Kidney (tissue), 14 donors: ENCODE measurements around the gene CPSF2. TPM values are rescaled to one million over a fixed set of nuclear protein-coding genes. Genes with fewer than 3 reads are reported as not detected.

Source experiments
- DNase-seq, 5 donors: peaks; one replicate each; pipeline ENCODE4 v3.0.0-alpha.2; 2013 to 2020
- FAIRE-seq: peaks from 2 replicates; lab custom pipeline; 2012; peaks lifted over from hg19 to GRCh38; lab: Jason Lieb, UNC
- H3K27ac ChIP-seq, 2 donors: one replicate each; pipeline ENCODE4 v1.7.0; 2013; ENCODE audit warnings: low read depth in 2 of 2, low read length in 2 of 2, inconsistent platforms in 1 of 2
- H3K27me3 ChIP-seq: one replicate; pipeline ENCODE4 v1.7.1; 2013; ENCODE audit warnings: low read length, inconsistent platforms; ENCODE audit not compliant: control insufficient read depth, insufficient read depth
- H3K36me3 ChIP-seq, 3 donors: one replicate each; pipeline versions ENCODE4 v1.7.0 to v1.7.1; 2013; ENCODE audit warnings: low read length in 3 of 3, control low read depth in 1 of 3, inconsistent platforms in 1 of 3; ENCODE audit not compliant: insufficient read depth in 3 of 3, control insufficient read depth in 2 of 3
- H3K4me1 ChIP-seq, 3 donors: one replicate each; pipeline versions ENCODE4 v1.7.0 to v1.7.1; 2013; ENCODE audit warnings: low read length in 3 of 3, inconsistent platforms in 1 of 3, low read depth in 1 of 3; ENCODE audit not compliant: control insufficient read depth in 2 of 3, insufficient read depth in 2 of 3
- H3K4me3 ChIP-seq, 3 donors: one replicate each; pipeline versions ENCODE4 v1.7.0 to v1.8.1; 2013; ENCODE audit warnings: low read length in 3 of 3, control low read depth in 1 of 3, inconsistent platforms in 1 of 3
- H3K9ac ChIP-seq, 3 donors: one replicate each; pipeline versions ENCODE4 v1.7.0 to v1.7.1; 2013; ENCODE audit warnings: low read length in 3 of 3, control low read depth in 1 of 3, inconsistent platforms in 1 of 3
- H3K9me3 ChIP-seq, 3 donors: one replicate each; pipeline versions ENCODE4 v1.7.0 to v1.7.1; 2013; ENCODE audit warnings: low read length in 3 of 3, control low read depth in 1 of 3, inconsistent platforms in 1 of 3; ENCODE audit not compliant: control insufficient read depth in 2 of 3, insufficient read depth in 1 of 3
- CTCF ChIP-seq: IDR thresholded peaks from 3 replicates; pipeline ENCODE4 v1.5.1; 2012; ENCODE audit warnings: mild to moderate bottlenecking, moderate library complexity, borderline replicate concordance; ENCODE audit not compliant: insufficient read depth; ENCODE audit errors: extremely low read depth
- intact Hi-C: fragments of 100-400 bp; cut with DNase I; formaldehyde crosslinking; loops from one replicate; pipeline ENCODE4 v1.11.1; 2022
- polyA plus RNA-seq: library from polyadenylated mRNA; stranded (reverse); fragments of 350-450 nt; fragmentation: Illumina TruSeq; extraction: RNeasy Lipid Tissue Mini Kit (QIAGEN cat#74804); gene quantifications from one replicate; pipeline ENCODE4 v1.2.3, GENCODE V29; 2014; ENCODE audit warnings: low read depth, low replicate concordance; ENCODE audit not compliant: insufficient read depth
- total RNA-seq: library from RNA; stranded (reverse); fragmentation: NEBNext Ultra II Directional; extraction: Animal tissue kit (Norgen Biotek cat#: 25700); gene quantifications from one replicate; pipeline ENCODE4 v1.2.1, GENCODE V29; 2021
- donor health status: control.
- donor health status: control.
- donor health status: control.
- donor health status: control.
- donor health status: control.
- donor health status: DM: yes; HTN: yes; CAD: no.
- donor health status: Normal renal cell carcinoma (clear cell type).

The CPSF2 gene
- total and polyA plus RNA-seq, 2 donors from 2014 or later: 12.3 to 51.6 TPM

DNA sequence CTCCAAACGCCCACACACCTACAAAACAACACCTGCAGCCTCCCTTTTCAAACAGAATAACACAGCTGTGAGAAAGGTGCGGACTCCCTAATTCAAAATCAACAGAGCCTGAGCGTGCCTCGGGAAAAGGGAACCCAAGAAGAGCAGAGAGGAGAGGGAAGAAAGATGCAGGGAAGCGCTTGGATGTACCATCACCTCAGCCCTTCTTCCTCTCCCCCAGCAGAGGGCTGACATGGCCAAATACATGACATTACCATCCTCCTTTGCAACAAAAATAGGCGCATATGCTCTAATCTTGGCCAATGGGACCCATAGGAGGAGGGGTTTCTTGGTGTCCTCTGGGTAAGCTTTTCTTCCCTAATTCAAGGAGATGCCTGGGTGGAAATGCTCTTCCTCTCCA is 78.0 kb downstream of the CPSF2 start:
- no peak for FAIRE-seq
- no peak for TF ChIP-seq CTCF
- Histone ChIP-seq H3K9ac (no peak overlapping the region), H3K27me3 (no peaks in the 10 kb centered on the region), H3K4me3 (no peak overlapping the region), H3K4me1 (no peaks in the 10 kb centered on the region), H3K36me3 (no peaks in the 10 kb centered on the region), H3K27ac (no peak overlapping the region), H3K9me3 (no peaks in the 10 kb centered on the region)
- no peak for DNase-seq
- intact Hi-C loops: no loop called here

DNA sequence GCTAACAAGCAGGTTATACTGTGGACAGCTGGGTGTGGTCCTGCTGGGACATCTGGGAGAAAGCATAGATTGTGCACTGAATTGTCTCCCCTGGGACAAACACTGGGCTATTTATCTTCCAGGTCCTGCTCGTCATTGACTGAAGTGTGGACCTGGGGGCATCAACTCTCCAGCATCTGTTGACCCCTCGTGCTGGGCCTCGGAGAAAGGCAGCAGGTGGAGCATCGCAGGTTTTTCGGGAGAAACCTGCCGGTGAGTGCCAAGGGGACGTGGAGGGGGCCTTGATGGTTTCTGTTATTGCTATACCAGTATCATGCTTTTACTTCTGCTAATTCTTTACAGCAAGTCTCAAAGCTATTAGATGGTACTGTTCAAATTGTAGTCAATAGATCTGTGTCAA is 81.3 kb downstream of the CPSF2 start:
- H3K9ac ChIP-seq: no peak overlapping the region
- no peaks in the 10 kb centered on the region for H3K36me3 ChIP-seq
- no peak overlapping the region for H3K4me3 ChIP-seq
- DNase-seq (no peak), FAIRE-seq (no peak)
- no peak for TF ChIP-seq CTCF
- no peak overlapping the region for H3K27ac ChIP-seq
- intact Hi-C loops: no loop called here
- no peaks in the 10 kb centered on the region for H3K9me3 ChIP-seq
- no peaks in the 10 kb centered on the region for H3K4me1 ChIP-seq
- no peaks in the 10 kb centered on the region for H3K27me3 ChIP-seq

DNA sequence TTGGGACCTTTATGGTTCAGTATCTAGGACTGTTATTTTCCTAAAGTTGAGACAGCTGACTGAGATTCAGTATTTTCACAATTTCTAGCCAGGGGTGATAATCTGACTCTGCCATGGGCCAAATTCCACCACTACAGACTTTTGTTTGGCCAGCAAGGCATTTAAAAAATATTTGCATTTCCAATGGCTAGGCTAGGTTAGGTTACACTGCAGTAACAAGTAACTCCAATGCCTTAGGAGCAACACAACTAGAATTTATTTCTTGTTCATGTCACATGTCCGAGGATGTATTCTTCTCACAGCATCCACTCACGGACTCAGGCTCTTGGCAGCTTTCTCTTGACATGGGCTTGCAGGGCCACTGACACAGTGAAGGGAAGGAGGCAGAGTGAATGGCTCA is 83.0 kb downstream of the CPSF2 start:
- Histone ChIP-seq H3K9ac (no peak overlapping the region), H3K36me3 (no peaks in the 10 kb centered on the region), H3K27ac (no peak overlapping the region), H3K4me1 (no peaks in the 10 kb centered on the region), H3K9me3 (no peaks in the 10 kb centered on the region), H3K4me3 (no peak overlapping the region), H3K27me3 (no peaks in the 10 kb centered on the region)
- FAIRE-seq (no peak), DNase-seq (no peak)
- intact Hi-C loops: no loop called here
- TF ChIP-seq CTCF: no peak
